Calu3 (cell line): ENCODE data around the gene MTA3. TPM values are rescaled to one million over a fixed set of nuclear protein-coding genes. Genes with fewer than 3 reads are reported as not detected.
"Not testable (repeated sequence)": the region's sequence is repeated elsewhere in the genome, so short reads cannot be mapped to it uniquely, and the experiment has no call there.

Experiments used
- BruUV-seq: library from RNA; stranded (reverse); fragments of 400-500 nt; replicated peaks from 2 replicates; lab custom pipeline; 2021; lab: Mats Ljungman, UMichigan
- CTCF ChIA-PET: fragments of 300-600 bp; sonication (Branson Sonifier 250); formaldehyde crosslinking; loops from one replicate; lab custom pipeline; 2022; ENCODE audit warnings: antibody characterized with exemption; lab: Charles Lee
- DNase-seq: peaks from one replicate; pipeline ENCODE4 v3.0.0; 2022
- H3K27ac Mint-ChIP-seq: one replicate; pipeline ENCODE4 v1.8.0; 2022; ENCODE audit warnings: mixed read lengths; ENCODE audit not compliant: unreplicated experiment
- H3K27me3 Mint-ChIP-seq: one replicate; pipeline ENCODE4 v1.8.0; 2022; ENCODE audit warnings: mixed read lengths; ENCODE audit not compliant: unreplicated experiment
- H3K36me3 Mint-ChIP-seq: one replicate; pipeline ENCODE4 v1.8.0; 2022; ENCODE audit warnings: mild to moderate bottlenecking, moderate library complexity, mixed read lengths; ENCODE audit not compliant: insufficient read depth, unreplicated experiment
- H3K4me1 Mint-ChIP-seq: one replicate; pipeline ENCODE4 v1.8.0; 2022; ENCODE audit warnings: mild to moderate bottlenecking, low read depth, mixed read lengths; ENCODE audit not compliant: unreplicated experiment
- H3K4me3 Mint-ChIP-seq: one replicate; pipeline ENCODE4 v1.8.0; 2022; ENCODE audit warnings: mild to moderate bottlenecking, low read depth, moderate library complexity, mixed read lengths; ENCODE audit not compliant: unreplicated experiment
- H3K9me3 Mint-ChIP-seq: one replicate; pipeline ENCODE4 v1.8.0; 2022; ENCODE audit warnings: low read depth, mixed read lengths; ENCODE audit not compliant: unreplicated experiment
- intact Hi-C: fragments of 100-400 bp; cut with micrococcal nuclease; formaldehyde crosslinking; loops from one replicate; pipeline ENCODE4 v1.10.0; 2022; ENCODE audit not compliant: unreplicated experiment
- total RNA-seq: library from RNA; stranded (reverse); gene quantifications from 2 replicates; pipeline ENCODE4 v1.2.3, GENCODE V29; 2022
- TF ChIP-seq, protein P1 (sequence below): fragments of 200-600 bp; IDR thresholded peaks from one replicate; pipeline ENCODE4 v1.8.0; 2022; ENCODE audit warnings: antibody characterized with exemption; ENCODE audit not compliant: unreplicated experiment

Gene MTA3
- total RNA-seq, 1 experiment from 2014 or later, result 46.5 TPM

DNA sequence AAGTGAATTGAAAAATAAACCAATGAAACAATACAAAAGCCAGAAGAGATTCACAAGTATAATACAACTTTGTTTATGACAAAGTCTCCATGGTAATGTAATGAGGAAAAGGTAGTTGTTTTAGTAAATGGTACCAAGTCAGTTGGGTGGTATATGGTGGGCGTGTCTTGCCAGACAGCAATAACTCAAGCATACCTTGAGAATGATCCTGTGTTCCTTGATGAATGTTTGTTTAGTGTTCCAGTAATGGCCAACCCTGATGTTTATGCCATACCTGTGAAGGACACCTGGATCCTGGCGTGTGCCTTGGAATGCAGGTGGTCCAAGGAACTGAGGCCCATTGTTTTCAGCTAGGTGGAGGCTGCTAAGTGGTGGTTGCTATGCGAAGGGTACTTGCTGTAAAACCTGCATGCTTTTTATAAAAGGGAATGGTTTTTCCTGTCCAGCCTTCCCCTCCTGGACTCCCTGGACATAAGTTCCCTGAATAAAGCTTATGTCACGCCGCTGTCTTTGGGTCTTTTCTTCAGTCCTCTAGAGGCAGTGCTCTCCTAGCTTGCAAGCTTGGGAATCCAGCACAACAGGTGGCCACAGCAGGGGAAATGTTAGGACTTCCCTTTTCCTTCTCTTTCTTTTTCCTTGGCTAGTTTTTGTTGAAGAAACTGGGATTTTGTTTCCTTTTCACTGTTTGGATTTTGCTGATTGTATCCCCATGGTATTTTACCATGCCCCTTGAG lies 54.7 kb downstream of the MTA3 start:
- peaks cover 10% of the 10 kb centered on the region for H3K4me1 Mint-ChIP-seq
- BruUV-seq, result no TSS peak
- no peak overlapping the region for H3K4me3 Mint-ChIP-seq
- no peaks in the 10 kb centered on the region for H3K9me3 Mint-ChIP-seq
- CTCF ChIA-PET, result interaction anchor here (0.7 kb wide), 1 partner anchor 16 kb away, joined by 3 read pairs; no protein-coding TSS in a partner anchor
- H3K36me3 Mint-ChIP-seq, result no peaks in the 10 kb centered on the region
- TF ChIP-seq, protein P1, sequence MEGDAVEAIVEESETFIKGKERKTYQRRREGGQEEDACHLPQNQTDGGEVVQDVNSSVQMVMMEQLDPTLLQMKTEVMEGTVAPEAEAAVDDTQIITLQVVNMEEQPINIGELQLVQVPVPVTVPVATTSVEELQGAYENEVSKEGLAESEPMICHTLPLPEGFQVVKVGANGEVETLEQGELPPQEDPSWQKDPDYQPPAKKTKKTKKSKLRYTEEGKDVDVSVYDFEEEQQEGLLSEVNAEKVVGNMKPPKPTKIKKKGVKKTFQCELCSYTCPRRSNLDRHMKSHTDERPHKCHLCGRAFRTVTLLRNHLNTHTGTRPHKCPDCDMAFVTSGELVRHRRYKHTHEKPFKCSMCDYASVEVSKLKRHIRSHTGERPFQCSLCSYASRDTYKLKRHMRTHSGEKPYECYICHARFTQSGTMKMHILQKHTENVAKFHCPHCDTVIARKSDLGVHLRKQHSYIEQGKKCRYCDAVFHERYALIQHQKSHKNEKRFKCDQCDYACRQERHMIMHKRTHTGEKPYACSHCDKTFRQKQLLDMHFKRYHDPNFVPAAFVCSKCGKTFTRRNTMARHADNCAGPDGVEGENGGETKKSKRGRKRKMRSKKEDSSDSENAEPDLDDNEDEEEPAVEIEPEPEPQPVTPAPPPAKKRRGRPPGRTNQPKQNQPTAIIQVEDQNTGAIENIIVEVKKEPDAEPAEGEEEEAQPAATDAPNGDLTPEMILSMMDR, result no peak
- no peak for DNase-seq
- no peaks in the 10 kb centered on the region for H3K27me3 Mint-ChIP-seq
- intact Hi-C loops, result no loop called here
- no peak overlapping the region for H3K27ac Mint-ChIP-seq

GRCh38 chr2:42624047-42624446 lies 55.6 kb downstream of the MTA3 start:
- Mint-ChIP-seq H3K4me3 (no peak overlapping the region), H3K9me3 (no peaks in the 10 kb centered on the region), H3K36me3 (no peaks in the 10 kb centered on the region), H3K27me3 (no peaks in the 10 kb centered on the region), H3K27ac (no peak overlapping the region), H3K4me1 (peaks cover 3% of the 10 kb centered on the region)
- no peak for DNase-seq
- no TSS peak for BruUV-seq
- CTCF ChIA-PET, result no interaction called here
- intact Hi-C loops, result no loop called here
- TF ChIP-seq, protein P1, result no peak

DNA sequence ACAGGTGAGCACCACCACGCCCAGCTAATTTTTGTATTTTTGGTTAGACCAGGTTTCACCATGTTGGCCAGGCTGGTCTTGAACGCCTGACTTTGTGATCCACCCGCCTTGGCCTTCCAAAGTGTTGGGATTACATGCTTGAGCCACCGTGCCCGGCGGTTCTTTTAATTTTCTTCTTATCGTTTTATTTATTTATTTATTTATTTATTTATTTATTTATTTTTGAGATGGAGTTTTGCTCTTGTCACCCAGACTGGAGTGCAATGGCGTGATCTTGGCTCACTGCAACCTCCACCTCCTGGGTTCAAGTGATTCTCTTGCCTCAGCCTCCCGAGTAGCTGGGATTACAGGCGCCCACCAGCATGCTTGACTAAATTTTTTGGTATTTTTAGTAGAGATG lies 59.6 kb downstream of the MTA3 start:
- H3K4me1 Mint-ChIP-seq, BruUV-seq, H3K4me3 Mint-ChIP-seq, H3K27ac Mint-ChIP-seq, CTCF ChIA-PET, H3K9me3 Mint-ChIP-seq, H3K36me3 Mint-ChIP-seq, intact Hi-C loops, H3K27me3 Mint-ChIP-seq, DNase-seq: not testable (repeated sequence)

GRCh38 chr2:42636934-42637333 lies 68.5 kb downstream of the MTA3 start:
- no peak overlapping the region for H3K27ac Mint-ChIP-seq
- TF ChIP-seq, protein P1, result no peak
- no peak for DNase-seq
- no peaks in the 10 kb centered on the region for H3K4me1 Mint-ChIP-seq
- BruUV-seq, result no TSS peak
- intact Hi-C loops, result no loop called here
- CTCF ChIA-PET, result interaction anchor here (0.6 to 0.7 kb wide), 2 partner anchors 16 to 55 kb away, joined by 4 read pairs; no protein-coding TSS in a partner anchor
- H3K27me3 Mint-ChIP-seq, result no peaks in the 10 kb centered on the region
- no peak overlapping the region for H3K4me3 Mint-ChIP-seq
- no peaks in the 10 kb centered on the region for H3K36me3 Mint-ChIP-seq
- no peaks in the 10 kb centered on the region for H3K9me3 Mint-ChIP-seq
